ENCODE results near the gene RBKS.

DNA sequence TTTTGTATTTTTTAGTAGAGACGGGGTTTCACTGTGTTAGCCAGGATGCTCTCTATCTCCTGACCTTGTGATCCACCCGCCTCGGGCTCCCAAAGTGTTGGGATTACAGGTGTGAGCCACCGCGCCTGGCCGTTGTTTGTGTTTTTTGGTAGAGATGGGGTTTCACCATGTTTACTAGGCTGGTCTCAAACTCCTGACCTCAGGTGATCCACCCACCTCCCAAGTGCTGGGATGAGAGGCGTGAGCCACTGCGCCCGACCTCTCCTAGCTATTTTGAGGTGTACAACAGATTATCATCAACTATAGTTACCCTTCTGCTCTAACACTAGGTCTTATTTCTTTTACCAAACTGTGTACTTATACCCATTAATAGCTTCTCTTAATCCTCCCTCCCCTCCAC lies 147.6 kb downstream of the RBKS start:
- TF ChIP-seq ZNF223 (tag by site-specific recombination; IDR thresholded peaks at IDR 0.05): no peak
- no peak for TF ChIP-seq KLF16 (tag by site-specific recombination; IDR thresholded peaks at IDR 0.05)
- TF ChIP-seq CTCF (tag by site-specific recombination; IDR thresholded peaks at IDR 0.05): no peak
- TF ChIP-seq, protein P1, sequence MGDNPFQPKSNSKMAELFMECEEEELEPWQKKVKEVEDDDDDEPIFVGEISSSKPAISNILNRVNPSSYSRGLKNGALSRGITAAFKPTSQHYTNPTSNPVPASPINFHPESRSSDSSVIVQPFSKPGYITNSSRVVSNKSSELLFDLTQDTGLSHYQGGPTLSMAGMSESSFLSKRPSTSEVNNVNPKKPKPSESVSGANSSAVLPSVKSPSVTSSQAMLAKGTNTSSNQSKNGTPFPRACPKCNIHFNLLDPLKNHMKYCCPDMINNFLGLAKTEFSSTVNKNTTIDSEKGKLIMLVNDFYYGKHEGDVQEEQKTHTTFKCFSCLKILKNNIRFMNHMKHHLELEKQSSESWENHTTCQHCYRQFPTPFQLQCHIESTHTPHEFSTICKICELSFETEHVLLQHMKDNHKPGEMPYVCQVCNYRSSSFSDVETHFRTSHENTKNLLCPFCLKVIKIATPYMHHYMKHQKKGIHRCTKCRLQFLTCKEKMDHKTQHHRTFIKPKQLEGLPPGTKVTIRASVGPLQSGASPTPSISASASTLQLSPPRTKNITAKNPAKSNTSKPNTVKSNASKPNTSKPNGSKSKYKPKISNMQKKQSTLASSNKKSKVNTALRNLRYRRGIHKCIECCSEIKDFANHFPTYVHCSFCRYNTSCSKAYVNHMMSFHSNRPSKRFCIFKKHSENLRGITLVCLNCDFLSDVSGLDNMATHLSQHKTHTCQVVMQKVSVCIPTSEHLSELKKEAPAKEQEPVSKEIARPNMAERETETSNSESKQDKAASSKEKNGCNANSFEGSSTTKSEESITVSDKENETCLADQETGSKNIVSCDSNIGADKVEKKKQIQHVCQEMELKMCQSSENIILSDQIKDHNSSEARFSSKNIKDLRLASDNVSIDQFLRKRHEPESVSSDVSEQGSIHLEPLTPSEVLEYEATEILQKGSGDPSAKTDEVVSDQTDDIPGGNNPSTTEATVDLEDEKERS (tag by site-specific recombination; IDR thresholded peaks at IDR 0.05): no peak
- TF ChIP-seq ZNF114 (tag by site-specific recombination; IDR thresholded peaks at IDR 0.05): no peak
- TF ChIP-seq ZNF501 (tag by site-specific recombination; IDR thresholded peaks at IDR 0.05): no peak
- no peak for TF ChIP-seq ZNF707 (tag by site-specific recombination; IDR thresholded peaks at IDR 0.05)
- no peak for TF ChIP-seq ZNF843 (tag by site-specific recombination; IDR thresholded peaks at IDR 0.05)
- TF ChIP-seq TCF7L2 (IDR thresholded peaks at IDR 0.05; ENCODE audit: borderline replicate concordance, low read depth, low read length): no peak
- TF ChIP-seq ZNF654 (tag by site-specific recombination; IDR thresholded peaks at IDR 0.05; ENCODE audit: low read depth): no peak
- TF ChIP-seq REST (tag by site-specific recombination; IDR thresholded peaks at IDR 0.05): no peak
- TF ChIP-seq ZFP41 (tag by site-specific recombination; IDR thresholded peaks at IDR 0.05; ENCODE audit: borderline replicate concordance): no peak
- TF ChIP-seq ZNF24 (tag by site-specific recombination; IDR thresholded peaks at IDR 0.05): no peak

Data from HEK293 (cell line).